ENCODE measurements around the gene SMC4.

GRCh38 chr3:160482796-160483195 is 83.3 kb downstream of the SMC4 start:
- TF ChIP-seq CTCF (IDR thresholded peaks at IDR 0.05; ENCODE audit: poor library complexity) (no peak), EZH2 (IDR thresholded peaks at IDR 0.05; ENCODE audit: borderline replicate concordance) (no peak), EZH2phosphoT487 (IDR thresholded peaks at IDR 0.05; ENCODE audit: low read depth, severe bottlenecking, unreplicated experiment) (no peak)

Measured in hepatocyte (in vitro differentiated cells).